IMR-90 (cell line): Measurements from ENCODE around the gene RNF32. TPM values are rescaled to one million over a fixed set of nuclear protein-coding genes. Genes with fewer than 3 reads are reported as not detected.
"Not testable (repeated sequence)": the region's sequence is repeated elsewhere in the genome, so short reads cannot be mapped to it uniquely, and the experiment has no call there.

Source experiments
- ATAC-seq: fragments of 200-7000 bp; cut with Tn5 transposase; 2 replicates; pipeline ENCODE4 v1.9.1; 2020; ENCODE audit warnings: low read depth, mild to moderate bottlenecking, moderate library complexity
- BruUV-seq: library from RNA; stranded (reverse); fragments of 400-500 nt; replicated peaks from 2 replicates; lab custom pipeline; 2021; lab: Mats Ljungman, UMichigan
- CTCF ChIA-PET: fragments of 300-600 bp; formaldehyde crosslinking; extraction: SDS; loops from one replicate; lab custom pipeline; 2021; ENCODE audit warnings: antibody characterized with exemption; lab: Yijun Ruan, JAX
- POLR2A ChIA-PET: fragments of 300-600 bp; sonication (Branson Sonifier 250); formaldehyde crosslinking; loops from one replicate; lab custom pipeline; 2022; ENCODE audit warnings: antibody characterized with exemption; ENCODE audit not compliant: unreplicated experiment; lab: Charles Lee
- DNase-seq: peaks from one replicate; pipeline ENCODE4 v3.0.0; 2013
- H2AFZ ChIP-seq: replicated peaks from 2 replicates; pipeline ENCODE3; 2013; ENCODE audit warnings: low read length, mild to moderate bottlenecking; ENCODE audit not compliant: poor library complexity
- H2AK5ac ChIP-seq: 2 replicates; pipeline ENCODE4 v1.6.1; 2013; ENCODE audit warnings: low read depth, low read length, inconsistent platforms
- H2AK9ac ChIP-seq: replicated peaks from 2 replicates; pipeline ENCODE3; 2013; ENCODE audit warnings: mild to moderate bottlenecking, low read depth, low read length, moderate library complexity; ENCODE audit not compliant: poor library complexity
- H2BK120ac ChIP-seq: 2 replicates; pipeline ENCODE4 v1.6.1; 2013; ENCODE audit warnings: low read depth, low read length, inconsistent platforms
- H2BK15ac ChIP-seq: 3 replicates; pipeline ENCODE4 v1.6.1; 2013; ENCODE audit warnings: low read depth, low read length, inconsistent platforms
- H2BK20ac ChIP-seq: 2 replicates; pipeline ENCODE4 v1.6.1; 2013; ENCODE audit warnings: low read depth, mild to moderate bottlenecking, inconsistent platforms, low read length, moderate library complexity
- H2BK5ac ChIP-seq: 2 replicates; pipeline ENCODE4 v1.6.1; 2013; ENCODE audit warnings: mild to moderate bottlenecking, low read depth, low read length, inconsistent platforms; ENCODE audit not compliant: poor library complexity, severe bottlenecking
- H3K14ac ChIP-seq: replicated peaks from 2 replicates; pipeline ENCODE4 v1.6.1; 2013; ENCODE audit warnings: low read depth, low read length, inconsistent platforms
- H3K18ac ChIP-seq: 2 replicates; pipeline ENCODE4 v1.6.1; 2013; ENCODE audit warnings: low read depth, low read length, control low read depth
- H3K23ac ChIP-seq: 2 replicates; pipeline ENCODE4 v1.6.1; 2013; ENCODE audit warnings: low read depth, low read length, inconsistent platforms
- H3K27ac ChIP-seq: 2 replicates; pipeline ENCODE4 v1.5.1; 2013; ENCODE audit warnings: mild to moderate bottlenecking, control low read depth, low read length; ENCODE audit not compliant: insufficient read depth
- H3K27me3 ChIP-seq: 2 replicates; pipeline ENCODE4 v1.6.1; 2013; ENCODE audit warnings: low read length; ENCODE audit not compliant: control insufficient read depth, insufficient read depth
- H3K36me3 ChIP-seq: 2 replicates; pipeline ENCODE4 v1.6.1; 2013; ENCODE audit warnings: low read length, mixed read lengths; ENCODE audit not compliant: control insufficient read depth, insufficient read depth
- H3K4ac ChIP-seq: 2 replicates; pipeline ENCODE4 v1.6.1; 2013; ENCODE audit warnings: low read depth, low read length, inconsistent platforms
- H3K4me1 ChIP-seq: 2 replicates; pipeline ENCODE4 v1.6.1; 2013; ENCODE audit warnings: low read length, mixed read lengths; ENCODE audit not compliant: control insufficient read depth, insufficient read depth
- H3K4me2 ChIP-seq: 2 replicates; pipeline ENCODE4 v1.6.1; 2013; ENCODE audit warnings: low read depth, mild to moderate bottlenecking, control low read depth, low read length, moderate library complexity
- H3K4me3 ChIP-seq: 2 replicates; pipeline ENCODE4 v1.5.1; 2013; ENCODE audit warnings: low read depth, mild to moderate bottlenecking, control low read depth, low read length, moderate library complexity; ENCODE audit not compliant: insufficient read depth
- H3K56ac ChIP-seq: 2 replicates; pipeline ENCODE4 v1.6.1; 2013; ENCODE audit warnings: low read length, inconsistent platforms; ENCODE audit not compliant: insufficient read depth; ENCODE audit errors: extremely low read depth
- H3K79me1 ChIP-seq, 2 experiments: 2 replicates each; pipeline ENCODE4 v1.6.1; 2013; ENCODE audit warnings: low read length in 2 of 2, inconsistent platforms in 1 of 2, low read depth in 1 of 2
- H3K9ac ChIP-seq: 2 replicates; pipeline ENCODE4 v1.6.1; 2013; ENCODE audit warnings: low read depth, low read length, control low read depth
- H3K9me1 ChIP-seq: 2 replicates; pipeline ENCODE4 v1.6.1; 2013; ENCODE audit warnings: low read length, inconsistent platforms; ENCODE audit not compliant: insufficient read depth
- H3K9me3 ChIP-seq: 2 replicates; pipeline ENCODE4 v1.6.1; 2013; ENCODE audit warnings: low read length; ENCODE audit not compliant: control insufficient read depth, insufficient read depth
- H4K20me1 ChIP-seq: 2 replicates; pipeline ENCODE4 v1.6.1; 2013; ENCODE audit warnings: low read length, inconsistent platforms; ENCODE audit not compliant: insufficient read depth
- H4K5ac ChIP-seq: 2 replicates; pipeline ENCODE4 v1.6.1; 2013; ENCODE audit warnings: mild to moderate bottlenecking, low read depth, low read length, control low read depth
- H4K8ac ChIP-seq, 2 experiments: 2 replicates each; pipeline ENCODE4 v1.6.1; 2013; ENCODE audit warnings: low read depth in 2 of 2, low read length in 2 of 2, control low read depth in 1 of 2, inconsistent platforms in 1 of 2
- H4K91ac ChIP-seq: 2 replicates; pipeline ENCODE4 v1.6.1; 2013; ENCODE audit warnings: low read depth, low read length, inconsistent platforms; ENCODE audit not compliant: insufficient read depth
- WGBS, 2 experiments: methylation state at CpG; one replicate each; pipeline versions ENCODE4 v1.1.5 to v1.1.7; 2013; ENCODE audit warnings: missing lambda C conversion rate in 2 of 2; ENCODE audit not compliant: insufficient read length in 1 of 2; ENCODE audit errors: extremely low coverage in 2 of 2; 5-methylcytosine and 5-hydroxymethylcytosine counted together
- dilution Hi-C: fragments of 300-500 bp; cut with HindIII; formaldehyde crosslinking; loops from one replicate; pipeline ENCODE4 v1.14.3; 2018; ENCODE audit warnings: low sequenced_read_pairs; ENCODE audit not compliant: unreplicated experiment
- in situ Hi-C: fragments of 300-500 bp; cut with MboI; formaldehyde crosslinking; loops from 3 replicates; pipeline ENCODE4 v1.14.3; 2019; ENCODE audit warnings: low sequenced_read_pairs, inconsistent platforms, mixed read lengths
- intact Hi-C: fragments of 100-400 bp; cut with micrococcal nuclease; formaldehyde crosslinking; loops from 2 replicates; pipeline ENCODE4 v1.10.0; 2022
- polyA plus RNA-seq, 3 experiments: library from polyadenylated mRNA; depleted of rRNA; stranded (reverse); fragments of >200 nt; gene quantifications; 2 replicates each; pipeline ENCODE4 v1.2.3, GENCODE V29; 2012; ENCODE audit warnings: low replicate concordance in 1 of 3
- total RNA-seq: library from RNA; depleted of rRNA; stranded (reverse); fragments of >200 nt; gene quantifications from 2 replicates; pipeline ENCODE4 v1.2.3, GENCODE V29; 2012

The RNF32 gene
- total and polyA plus RNA-seq, 2 of the 4 experiments (the other 2 are of a cell fraction) = 0.36 to 0.63 TPM

DNA sequence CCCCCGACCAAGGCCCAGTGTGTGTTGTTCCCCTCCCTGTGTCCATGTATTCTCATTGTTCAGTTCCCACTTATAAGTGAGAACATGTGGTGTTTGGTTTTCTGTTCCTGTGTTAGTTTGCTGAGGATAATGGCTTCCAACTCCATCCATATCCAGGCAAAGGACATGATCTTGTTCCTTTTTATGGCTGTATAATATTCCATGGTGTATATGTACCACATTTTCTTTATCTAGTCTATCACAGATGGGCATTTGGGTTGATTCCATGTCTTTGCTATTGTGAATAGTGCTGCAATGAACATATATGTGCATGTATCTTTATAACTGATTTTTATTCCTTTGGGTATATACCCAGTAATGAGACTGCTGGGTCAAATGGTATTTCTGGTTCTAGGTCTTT lies 61.2 kb downstream of the RNF32 start:
- H3K27me3 ChIP-seq, H4K91ac ChIP-seq, H3K27ac ChIP-seq, H4K20me1 ChIP-seq, H2BK20ac ChIP-seq, H3K14ac ChIP-seq, H3K9me1 ChIP-seq, H2BK15ac ChIP-seq, H3K36me3 ChIP-seq, BruUV-seq, H3K56ac ChIP-seq, H2BK5ac ChIP-seq, H3K4ac ChIP-seq, dilution Hi-C loops, H3K9ac ChIP-seq, H3K4me1 ChIP-seq, H3K4me3 ChIP-seq, H2AFZ ChIP-seq, CTCF ChIA-PET, H2AK9ac ChIP-seq, in situ Hi-C loops, H2BK120ac ChIP-seq, H3K23ac ChIP-seq, H4K8ac ChIP-seq, DNase-seq, H3K9me3 ChIP-seq, H3K79me1 ChIP-seq, intact Hi-C loops, H3K4me2 ChIP-seq, H4K5ac ChIP-seq, H3K18ac ChIP-seq, ATAC-seq, H2AK5ac ChIP-seq, POLR2A ChIA-PET: not testable (repeated sequence)
- WGBS, 2 experiments = no CpG with 5 or more reads among the region's 1 CpG
